Dedifferentiated amniotic fluid mesenchymal stem cell (primary cell): ENCODE data around the gene TEX2.
"Not testable (repeated sequence)": the region's sequence is repeated elsewhere in the genome, so short reads cannot be mapped to it uniquely, and the experiment has no call there.

Experiments
- DNase-seq: peaks from one replicate; pipeline ENCODE4 v3.0.0-alpha.2; 2016; ENCODE audit errors: extremely low spot score

Gene TEX2

GRCh38 chr17:64213995-64214811, 48.9 kb downstream of the TEX2 start:
- DNase-seq = no peak

- DNase-seq = peak; percentile 41
Measured at GRCh38 chr17:64212122-64212521, 50.9 kb downstream of the TEX2 start.

GRCh38 chr17:64209983-64210382, 53.1 kb downstream of the TEX2 start:
- DNase-seq = no peak

- no peak for DNase-seq
Measured at GRCh38 chr17:64209356-64209941, 53.6 kb downstream of the TEX2 start.

GRCh38 chr17:64208656-64209055, 54.4 kb downstream of the TEX2 start:
- DNase-seq = not testable (repeated sequence)

GRCh38 chr17:64205804-64206203, 57.3 kb downstream of the TEX2 start:
- no peak for DNase-seq

GRCh38 chr17:64203630-64204029, 59.4 kb downstream of the TEX2 start:
- DNase-seq = no peak

- DNase-seq = peak; percentile 64
Measured at GRCh38 chr17:64202683-64203344, 60.2 kb downstream of the TEX2 start.

GRCh38 chr17:64200080-64201032, 62.7 kb downstream of the TEX2 start:
- no peak for DNase-seq

GRCh38 chr17:64198331-64199090, 64.5 kb downstream of the TEX2 start:
- DNase-seq = no peak

GRCh38 chr17:64196601-64197000, 66.5 kb downstream of the TEX2 start:
- DNase-seq = peak; percentile 82

- DNase-seq = no peak
Measured at GRCh38 chr17:64193561-64193960, 69.5 kb downstream of the TEX2 start.

GRCh38 chr17:64192589-64192988, 70.5 kb downstream of the TEX2 start:
- DNase-seq = no peak

- no peak for DNase-seq
Measured at GRCh38 chr17:64190472-64190871, 72.6 kb downstream of the TEX2 start.

- DNase-seq = no peak
Measured at GRCh38 chr17:64188088-64188487, 75.0 kb downstream of the TEX2 start.

- DNase-seq = no peak
Measured at GRCh38 chr17:64187093-64187895, 75.8 kb downstream of the TEX2 start.

GRCh38 chr17:64186171-64187092, 76.6 kb downstream of the TEX2 start:
- no peak for DNase-seq

GRCh38 chr17:64185557-64185956, 77.5 kb downstream of the TEX2 start:
- not testable (repeated sequence) for DNase-seq

GRCh38 chr17:64185101-64185500, 78.0 kb downstream of the TEX2 start:
- DNase-seq = no peak
